GM23338 (cell line): Measurements from ENCODE around the gene PRSS57.

Experiments
- CREB1 ChIP-seq: fragments of 250-450 bp; sonication (Bioruptor Pico); IDR thresholded peaks from 2 replicates; pipeline ENCODE4 v1.5.0; 2020; ENCODE audit warnings: low read depth, mild to moderate bottlenecking, moderate library complexity
- ETS1 ChIP-seq: IDR thresholded peaks from 2 replicates; pipeline ENCODE4 v1.6.1; 2016; ENCODE audit warnings: antibody characterized with exemption
- EZH2 ChIP-seq: fragments of 200-600 bp; sonication (generic); IDR thresholded peaks from one replicate; pipeline ENCODE4 v1.8.0; 2017; ENCODE audit warnings: antibody characterized with exemption, mild to moderate bottlenecking, low read depth; ENCODE audit not compliant: unreplicated experiment
- EZH2phosphoT487 ChIP-seq: fragments of 200-600 bp; sonication (generic); IDR thresholded peaks from one replicate; pipeline ENCODE4 v1.8.1; 2018; ENCODE audit warnings: antibody characterized with exemption; ENCODE audit not compliant: unreplicated experiment
- POLR2AphosphoS5 ChIP-seq: IDR thresholded peaks from 2 replicates; pipeline ENCODE4 v1.6.1; 2016; ENCODE audit warnings: antibody characterized with exemption, low read depth
- REST ChIP-seq: IDR thresholded peaks from one replicate; pipeline ENCODE4 v1.6.1; 2018; ENCODE audit warnings: antibody characterized with exemption; ENCODE audit not compliant: unreplicated experiment
- ZNF114 ChIP-seq: fragments of 250-450 bp; sonication (Bioruptor Pico); IDR thresholded peaks from 2 replicates; pipeline ENCODE4 v1.5.0; 2020; ENCODE audit warnings: mild to moderate bottlenecking, moderate library complexity
- ZNF331 ChIP-seq: fragments of 250-450 bp; sonication (Bioruptor Pico); IDR thresholded peaks from 2 replicates; pipeline ENCODE4 v1.5.0; 2020; ENCODE audit warnings: low read depth, mild to moderate bottlenecking, moderate library complexity
- TF ChIP-seq, protein P1 (sequence below), 2 experiments: fragments of 200-600 bp in 1 of 2; sonication (generic) in 1 of 2; conservative IDR thresholded peaks; 2 replicates each; pipeline versions ENCODE4 v1.5.1 to v1.6.1; 2016 to 2017; ENCODE audit warnings: antibody characterized with exemption in 2 of 2, low read depth in 2 of 2, mild to moderate bottlenecking in 2 of 2, moderate library complexity in 1 of 2

DNA sequence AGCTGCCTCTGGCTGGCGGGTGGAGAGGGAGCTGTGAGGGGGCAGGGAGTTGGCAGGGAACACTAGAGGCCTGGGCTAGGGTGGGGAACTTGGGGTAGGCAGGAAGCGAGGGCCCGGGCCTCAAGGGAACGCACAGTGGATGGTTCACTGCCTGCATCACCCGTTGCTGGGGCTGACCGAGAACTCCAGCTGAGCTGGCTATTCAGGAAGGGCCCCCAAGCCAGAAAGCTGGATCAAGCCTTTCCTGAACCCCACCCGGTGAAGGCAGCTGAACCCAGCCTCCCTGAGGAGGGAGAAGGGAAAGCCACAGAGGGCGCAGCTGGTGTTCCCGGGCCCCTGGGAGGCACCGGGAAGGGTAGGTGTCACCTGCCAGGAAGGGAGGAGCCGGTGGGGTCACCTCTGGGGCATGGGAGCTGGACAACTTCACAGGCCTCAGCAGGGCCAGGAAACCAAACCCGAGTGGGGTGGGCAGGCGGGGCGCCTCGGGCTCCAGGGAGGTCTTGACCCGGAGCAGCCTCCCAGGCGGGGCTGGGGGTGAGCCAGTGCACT lies 27.4 kb upstream of the PRSS57 start:
- TF ChIP-seq, protein P1, sequence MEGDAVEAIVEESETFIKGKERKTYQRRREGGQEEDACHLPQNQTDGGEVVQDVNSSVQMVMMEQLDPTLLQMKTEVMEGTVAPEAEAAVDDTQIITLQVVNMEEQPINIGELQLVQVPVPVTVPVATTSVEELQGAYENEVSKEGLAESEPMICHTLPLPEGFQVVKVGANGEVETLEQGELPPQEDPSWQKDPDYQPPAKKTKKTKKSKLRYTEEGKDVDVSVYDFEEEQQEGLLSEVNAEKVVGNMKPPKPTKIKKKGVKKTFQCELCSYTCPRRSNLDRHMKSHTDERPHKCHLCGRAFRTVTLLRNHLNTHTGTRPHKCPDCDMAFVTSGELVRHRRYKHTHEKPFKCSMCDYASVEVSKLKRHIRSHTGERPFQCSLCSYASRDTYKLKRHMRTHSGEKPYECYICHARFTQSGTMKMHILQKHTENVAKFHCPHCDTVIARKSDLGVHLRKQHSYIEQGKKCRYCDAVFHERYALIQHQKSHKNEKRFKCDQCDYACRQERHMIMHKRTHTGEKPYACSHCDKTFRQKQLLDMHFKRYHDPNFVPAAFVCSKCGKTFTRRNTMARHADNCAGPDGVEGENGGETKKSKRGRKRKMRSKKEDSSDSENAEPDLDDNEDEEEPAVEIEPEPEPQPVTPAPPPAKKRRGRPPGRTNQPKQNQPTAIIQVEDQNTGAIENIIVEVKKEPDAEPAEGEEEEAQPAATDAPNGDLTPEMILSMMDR (conservative IDR thresholded peaks at IDR 0.05; ENCODE audit: low read depth in 2 of 2) = no peak
- TF ChIP-seq ZNF331 (CRISPR knock-in tag) (no peak), REST (no peak), POLR2AphosphoS5 (no peak), EZH2 (no peak), ZNF114 (no peak), CREB1 (CRISPR knock-in tag) (no peak), EZH2phosphoT487 (no peak), ETS1 (no peak)
